RWPE2 (cell line): ENCODE measurements around the gene DEFB128.
A peak's percentile ranks its signal among the peaks of the same experiment; 100 is the strongest.

Experiments
- ATAC-seq: fragments of 200-7000 bp; cut with Tn5 transposase; 3 replicates; pipeline ENCODE4 v1.9.1; 2021; ENCODE audit warnings: low read depth
- DNase-seq: peaks from one replicate; pipeline ENCODE4 v3.0.0-alpha.2; 2020; ENCODE audit warnings: low spot score
- H3K27ac ChIP-seq: fragments of 450-650 bp; 2 replicates; pipeline ENCODE4 v1.5.1; 2017; ENCODE audit warnings: mild to moderate bottlenecking; ENCODE audit not compliant: poor library complexity, severe bottlenecking
- H3K27me3 ChIP-seq: fragments of 250-450 bp; sonication (Bioruptor Pico); 2 replicates; pipeline ENCODE4 v1.5.1; 2021; ENCODE audit warnings: mild to moderate bottlenecking, moderate library complexity; ENCODE audit not compliant: insufficient read depth, poor library complexity, severe bottlenecking
- H3K36me3 ChIP-seq: fragments of 250-450 bp; sonication (Bioruptor Pico); 2 replicates; pipeline ENCODE4 v1.5.1; 2020; ENCODE audit warnings: low read depth, mild to moderate bottlenecking, moderate library complexity
- H3K4me1 ChIP-seq: fragments of 250-450 bp; sonication (Bioruptor Pico); 2 replicates; pipeline ENCODE4 v1.5.1; 2021; ENCODE audit warnings: mild to moderate bottlenecking, moderate library complexity; ENCODE audit not compliant: insufficient read depth, poor library complexity, severe bottlenecking
- H3K4me3 ChIP-seq: fragments of 250-450 bp; sonication (Bioruptor Pico); 2 replicates; pipeline ENCODE4 v1.5.1; 2021; ENCODE audit warnings: mild to moderate bottlenecking, moderate library complexity; ENCODE audit not compliant: severe bottlenecking
- H3K9me3 ChIP-seq: fragments of 250-450 bp; sonication (Bioruptor Pico); 2 replicates; pipeline ENCODE4 v1.5.1; 2021; ENCODE audit warnings: mild to moderate bottlenecking, moderate library complexity; ENCODE audit not compliant: severe bottlenecking
- TF ChIP-seq, protein P1 (sequence below): fragments of 450-650 bp; IDR thresholded peaks from one replicate; pipeline ENCODE4 v1.5.1; 2017; ENCODE audit warnings: mild to moderate bottlenecking, moderate library complexity; ENCODE audit not compliant: poor library complexity, severe bottlenecking

DEFB128 gene

GRCh38 chr20:189611-190010, at the start of gene DEFB128:
TSS of gene DEFB128 (minus strand) at chr20:189711. CDS start at chr20:189623, 88 bp downstream.
- Histone ChIP-seq H3K27me3 (peaks cover 15% of the 10 kb centered on the region), H3K4me3 (no peak within 1 kb of the TSS), H3K36me3 (no peaks in the 10 kb centered on the region), H3K9me3 (no peaks in the 10 kb centered on the region), H3K27ac (no peak within 1 kb of the TSS), H3K4me1 (no peaks in the 10 kb centered on the region)
- TF ChIP-seq, protein P1, sequence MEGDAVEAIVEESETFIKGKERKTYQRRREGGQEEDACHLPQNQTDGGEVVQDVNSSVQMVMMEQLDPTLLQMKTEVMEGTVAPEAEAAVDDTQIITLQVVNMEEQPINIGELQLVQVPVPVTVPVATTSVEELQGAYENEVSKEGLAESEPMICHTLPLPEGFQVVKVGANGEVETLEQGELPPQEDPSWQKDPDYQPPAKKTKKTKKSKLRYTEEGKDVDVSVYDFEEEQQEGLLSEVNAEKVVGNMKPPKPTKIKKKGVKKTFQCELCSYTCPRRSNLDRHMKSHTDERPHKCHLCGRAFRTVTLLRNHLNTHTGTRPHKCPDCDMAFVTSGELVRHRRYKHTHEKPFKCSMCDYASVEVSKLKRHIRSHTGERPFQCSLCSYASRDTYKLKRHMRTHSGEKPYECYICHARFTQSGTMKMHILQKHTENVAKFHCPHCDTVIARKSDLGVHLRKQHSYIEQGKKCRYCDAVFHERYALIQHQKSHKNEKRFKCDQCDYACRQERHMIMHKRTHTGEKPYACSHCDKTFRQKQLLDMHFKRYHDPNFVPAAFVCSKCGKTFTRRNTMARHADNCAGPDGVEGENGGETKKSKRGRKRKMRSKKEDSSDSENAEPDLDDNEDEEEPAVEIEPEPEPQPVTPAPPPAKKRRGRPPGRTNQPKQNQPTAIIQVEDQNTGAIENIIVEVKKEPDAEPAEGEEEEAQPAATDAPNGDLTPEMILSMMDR, result no peak
- ATAC-seq (no peak), DNase-seq (no peak)

DNA sequence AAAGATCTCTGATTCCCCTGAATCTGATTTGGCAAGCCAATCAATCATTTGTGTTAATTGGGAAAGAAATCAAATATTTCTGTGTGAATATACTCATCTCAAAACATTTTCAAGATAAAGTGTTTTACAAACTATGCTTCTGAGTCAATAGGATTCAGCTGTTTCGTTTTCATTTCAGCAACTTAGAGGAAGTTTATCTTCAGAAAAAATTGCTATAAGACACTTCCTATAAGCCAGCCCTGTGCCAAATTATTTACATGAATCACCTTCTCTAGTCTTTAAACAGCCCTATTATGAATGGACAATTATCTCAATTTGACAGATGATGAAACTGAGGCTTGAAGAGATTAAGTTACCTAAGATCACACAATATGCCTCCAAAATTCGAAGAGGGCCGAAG, 48.4 kb upstream of the DEFB128 start:
- Histone ChIP-seq H3K27me3 (peaks cover 11% of the 10 kb centered on the region), H3K4me3 (no peak overlapping the region), H3K36me3 (no peaks in the 10 kb centered on the region), H3K4me1 (no peaks in the 10 kb centered on the region), H3K9me3 (no peaks in the 10 kb centered on the region), H3K27ac (no peak overlapping the region)
- TF ChIP-seq, protein P1, result no peak
- DNase-seq, result no peak
- ATAC-seq, result no peak

GRCh38 chr20:237489-237888, 48.0 kb upstream of the DEFB128 start:
- no peaks in the 10 kb centered on the region for H3K4me1 ChIP-seq
- no peaks in the 10 kb centered on the region for H3K36me3 ChIP-seq
- TF ChIP-seq, protein P1, result no peak
- no peak for DNase-seq
- no peak overlapping the region for H3K4me3 ChIP-seq
- no peak overlapping the region for H3K27ac ChIP-seq
- no peak for ATAC-seq
- peaks cover 6% of the 10 kb centered on the region for H3K27me3 ChIP-seq
- no peaks in the 10 kb centered on the region for H3K9me3 ChIP-seq

DNA sequence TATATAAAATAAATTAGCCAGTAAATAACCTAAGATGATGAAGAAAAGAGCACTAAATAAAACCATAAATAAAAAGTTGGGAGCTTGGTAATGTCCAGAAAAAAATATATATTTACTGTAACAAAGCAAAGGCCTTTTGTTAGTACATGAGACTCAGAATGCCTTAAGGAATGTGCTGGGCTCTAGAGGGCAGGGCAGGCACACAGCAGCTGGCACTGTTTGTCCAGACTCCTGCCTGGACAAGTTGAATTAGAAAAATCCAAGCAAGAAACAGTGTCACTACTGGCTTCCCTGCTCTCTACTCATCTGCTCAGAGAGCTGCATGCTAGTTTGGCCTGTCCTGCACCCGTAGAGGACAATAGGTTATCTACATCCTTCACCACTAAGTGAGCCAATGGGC, 46.4 kb upstream of the DEFB128 start:
- DNase-seq (no peak), ATAC-seq (peak; percentile 96)
- Histone ChIP-seq H3K4me1 (no peaks in the 10 kb centered on the region), H3K27me3 (no peaks in the 10 kb centered on the region), H3K36me3 (no peaks in the 10 kb centered on the region), H3K27ac (no peak overlapping the region), H3K4me3 (no peak overlapping the region), H3K9me3 (no peaks in the 10 kb centered on the region)
- TF ChIP-seq, protein P1, result peak; percentile 77

DNA sequence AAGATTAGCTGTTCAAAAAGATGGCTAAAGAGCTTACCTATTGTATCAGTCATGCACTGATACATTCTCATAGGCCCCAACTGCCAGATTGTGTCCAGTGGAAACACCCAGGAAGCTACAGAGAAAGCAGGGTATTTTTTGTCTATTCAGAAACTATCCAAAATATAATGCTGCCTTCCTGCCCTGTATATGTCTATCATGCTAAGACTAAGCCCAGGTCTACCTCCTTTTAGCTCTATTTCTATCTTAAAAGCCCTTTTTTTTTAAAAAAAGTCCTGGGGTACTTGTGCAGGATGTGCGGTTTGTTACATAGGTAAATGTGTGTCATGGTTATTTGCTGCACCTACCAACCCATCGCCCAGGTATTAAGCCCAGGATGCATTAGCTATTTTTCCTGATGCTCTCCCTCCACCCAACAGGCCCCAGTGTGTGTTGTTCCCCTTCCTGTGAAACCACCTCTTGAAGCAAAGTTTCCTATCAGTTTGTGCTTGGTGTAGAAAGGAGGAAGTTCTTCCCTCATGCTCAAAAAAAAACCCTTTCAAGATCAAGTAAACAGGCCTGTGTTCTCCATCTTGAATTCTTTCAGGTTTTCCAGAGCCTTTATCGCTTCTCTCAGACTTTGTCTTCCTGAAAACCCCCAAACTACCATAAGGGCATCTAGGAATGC, 38.1 kb upstream of the DEFB128 start:
- Histone ChIP-seq H3K9me3 (no peaks in the 10 kb centered on the region), H3K27me3 (peaks cover 28% of the 10 kb centered on the region), H3K4me1 (no peaks in the 10 kb centered on the region), H3K4me3 (no peak overlapping the region), H3K27ac (no peak overlapping the region), H3K36me3 (no peaks in the 10 kb centered on the region)
- TF ChIP-seq, protein P1, result no peak
- ATAC-seq (no peak), DNase-seq (no peak)
